ENCODE results near the gene ZBTB16. TPM values are rescaled to one million over a fixed set of nuclear protein-coding genes. Genes with fewer than 3 reads are reported as not detected.

The ZBTB16 gene
- total RNA-seq, 1 donor from 2014 or later = 17.7 TPM

GRCh38 chr11:114063829-114064201 lies 4.3 kb downstream of the ZBTB16 start:
- Histone ChIP-seq H3K4me2 (no peak overlapping the region), H3K9ac (no peak overlapping the region), H3K4me3 (no peak overlapping the region), H3K79me2 (ENCODE audit: low read depth) (peaks cover 74% of the 10 kb centered on the region), H3K9me3 (ENCODE audit: low read depth) (no peaks in the 10 kb centered on the region), H3F3A (ENCODE audit: low read depth) (peaks cover 13% of the 10 kb centered on the region), H4K20me1 (ENCODE audit: low read depth) (peaks cover 71% of the 10 kb centered on the region), H3K27me3 (peaks cover 72% of the 10 kb centered on the region), H3K4me1 (peaks cover 13% of the 10 kb centered on the region), H3K27ac (no peak overlapping the region), H3K36me3 (no peaks in the 10 kb centered on the region), H2AFZ (replicated peaks) (no peak overlapping the region)
- H3K4me3 Mint-ChIP-seq = no peak overlapping the region
- no peak for TF ChIP-seq EZH2 (IDR thresholded peaks at IDR 0.05)
- no peak for TF ChIP-seq CTCF (IDR thresholded peaks at IDR 0.05)
- TF ChIP-seq EZH2phosphoT487 (IDR thresholded peaks at IDR 0.05) = no peak
- H3K9me3 Mint-ChIP-seq = no peaks in the 10 kb centered on the region
- H3K27ac Mint-ChIP-seq = no peak overlapping the region
- peaks cover 63% of the 10 kb centered on the region for H3K4me1 Mint-ChIP-seq
- H3K36me3 Mint-ChIP-seq = peaks cover 38% of the 10 kb centered on the region
- peaks cover 18% of the 10 kb centered on the region for H3K27me3 Mint-ChIP-seq (ENCODE audit: insufficient read depth, low read depth)
- DNase-seq (ENCODE audit: low spot score) = no peak

- Histone ChIP-seq H4K20me1 (ENCODE audit: low read depth) (peaks cover 75% of the 10 kb centered on the region), H3K9me3 (ENCODE audit: low read depth) (no peaks in the 10 kb centered on the region), H3K36me3 (no peaks in the 10 kb centered on the region), H3K79me2 (ENCODE audit: low read depth) (peaks cover 74% of the 10 kb centered on the region), H3K9ac (no peak overlapping the region), H3K4me1 (peaks cover 10% of the 10 kb centered on the region), H3F3A (ENCODE audit: low read depth) (peaks cover 9% of the 10 kb centered on the region), H3K27me3 (peaks cover 68% of the 10 kb centered on the region), H3K4me3 (no peak overlapping the region), H2AFZ (replicated peaks) (no peak overlapping the region), H3K4me2 (no peak overlapping the region), H3K27ac (no peak overlapping the region)
- H3K27me3 Mint-ChIP-seq (ENCODE audit: insufficient read depth, low read depth) = peaks cover 18% of the 10 kb centered on the region
- H3K36me3 Mint-ChIP-seq = peaks cover 38% of the 10 kb centered on the region
- no peak for DNase-seq (ENCODE audit: low spot score)
- H3K4me3 Mint-ChIP-seq = no peak overlapping the region
- no peak for TF ChIP-seq EZH2phosphoT487 (IDR thresholded peaks at IDR 0.05)
- H3K4me1 Mint-ChIP-seq = peaks cover 60% of the 10 kb centered on the region
- H3K27ac Mint-ChIP-seq = no peak overlapping the region
- no peaks in the 10 kb centered on the region for H3K9me3 Mint-ChIP-seq
Observed at GRCh38 chr11:114064216-114064615, 4.7 kb downstream of the ZBTB16 start.

- Histone ChIP-seq H3K9ac (no peak overlapping the region), H3K9me3 (ENCODE audit: low read depth) (no peaks in the 10 kb centered on the region), H2AFZ (replicated peaks) (no peak overlapping the region), H3K4me2 (no peak overlapping the region), H3K4me3 (no peak overlapping the region), H3K36me3 (no peaks in the 10 kb centered on the region), H3K4me1 (peaks cover 10% of the 10 kb centered on the region), H3K79me2 (ENCODE audit: low read depth) (peaks cover 74% of the 10 kb centered on the region), H3K27me3 (peaks cover 65% of the 10 kb centered on the region), H3F3A (ENCODE audit: low read depth) (peaks cover 2% of the 10 kb centered on the region), H4K20me1 (ENCODE audit: low read depth) (peaks cover 82% of the 10 kb centered on the region), H3K27ac (no peak overlapping the region)
- H3K9me3 Mint-ChIP-seq = no peaks in the 10 kb centered on the region
- H3K4me1 Mint-ChIP-seq = peaks cover 60% of the 10 kb centered on the region
- peaks cover 16% of the 10 kb centered on the region for H3K27me3 Mint-ChIP-seq (ENCODE audit: insufficient read depth, low read depth)
- TF ChIP-seq EZH2phosphoT487 (IDR thresholded peaks at IDR 0.05) = no peak
- no peak for TF ChIP-seq EZH2 (IDR thresholded peaks at IDR 0.05)
- peak overlapping the region; percentile 60 for H3K4me3 Mint-ChIP-seq
- no peak overlapping the region for H3K27ac Mint-ChIP-seq
- no peak for DNase-seq (ENCODE audit: low spot score)
- H3K36me3 Mint-ChIP-seq = peaks cover 43% of the 10 kb centered on the region
Observed at GRCh38 chr11:114065094-114065493, 5.6 kb downstream of the ZBTB16 start.

GRCh38 chr11:114066046-114066648 lies 6.6 kb downstream of the ZBTB16 start:
- Mint-ChIP-seq H3K27me3 (ENCODE audit: insufficient read depth, low read depth) (peaks cover 14% of the 10 kb centered on the region), H3K4me1 (peaks cover 70% of the 10 kb centered on the region)

More at GRCh38 chr11:114066046-114066648, 6.6 kb downstream of the ZBTB16 start:
- peaks cover 72% of the 10 kb centered on the region for H3K79me2 ChIP-seq (ENCODE audit: low read depth)
- no peak overlapping the region for H2AFZ ChIP-seq (replicated peaks)
- DNase-seq (ENCODE audit: low spot score) = no peak
- H3K27ac ChIP-seq = no peak overlapping the region
- Mint-ChIP-seq H3K27ac (peak overlapping the region; percentile 85), H3K36me3 (peaks cover 52% of the 10 kb centered on the region), H3K9me3 (no peaks in the 10 kb centered on the region), H3K4me3 (no peak overlapping the region)
- H3K9ac ChIP-seq = no peak overlapping the region
- peaks cover 92% of the 10 kb centered on the region for H4K20me1 ChIP-seq (ENCODE audit: low read depth)
- no peaks in the 10 kb centered on the region for H3K36me3 ChIP-seq
- peaks cover 55% of the 10 kb centered on the region for H3K27me3 ChIP-seq
- no peak overlapping the region for H3K4me3 ChIP-seq
- H3K4me1 ChIP-seq = peaks cover 10% of the 10 kb centered on the region
- H3K4me2 ChIP-seq = no peak overlapping the region
- no peaks in the 10 kb centered on the region for H3K9me3 ChIP-seq (ENCODE audit: low read depth)
- no peaks in the 10 kb centered on the region for H3F3A ChIP-seq (ENCODE audit: low read depth)
- TF ChIP-seq CTCF (IDR thresholded peaks at IDR 0.05) (no peak), EZH2 (IDR thresholded peaks at IDR 0.05) (no peak), EZH2phosphoT487 (IDR thresholded peaks at IDR 0.05) (no peak)

All from neural progenitor cell (in vitro differentiated cells).